Body of pancreas (tissue), 4 donors: Measurements from ENCODE around the gene SMAP1. TPM values are rescaled to one million over a fixed set of nuclear protein-coding genes. Genes with fewer than 3 reads are reported as not detected.

ENCODE experiments used
- ATAC-seq: fragments of 150-250 bp; one replicate; pipeline ENCODE4 v1.9.1; 2016
- DNase-seq, 4 donors: peaks; one replicate each; pipeline ENCODE4 v3.0.0-alpha.2; 2019
- H3K27ac ChIP-seq, 4 donors: fragments of 200-600 bp; sonication (generic); 1 replicate in 3 of 4; 2 replicates in 1 of 4; pipeline versions ENCODE4 v1.5.1 to v1.6.1; 2016 to 2019; ENCODE audit warnings: mild to moderate bottlenecking in 1 of 4, mixed read lengths in 1 of 4, moderate library complexity in 1 of 4
- H3K27me3 ChIP-seq, 2 donors: fragments of 200-600 bp; sonication (generic); one replicate each; pipeline ENCODE4 v1.6.0; 2016; ENCODE audit warnings: mild to moderate bottlenecking in 1 of 2
- H3K36me3 ChIP-seq, 2 donors: fragments of 200-600 bp; sonication (generic); replicated peaks in 1 of 2; 2 replicates each; pipeline ENCODE4 v1.5.1; 2016; ENCODE audit warnings: low read depth in 2 of 2; ENCODE audit not compliant: insufficient read depth in 1 of 2
- H3K4me1 ChIP-seq: fragments of 200-600 bp; sonication (generic); one replicate; pipeline ENCODE4 v1.6.0; 2016
- H3K4me3 ChIP-seq, 2 donors: fragments of 200-600 bp; sonication (generic); 1 replicate in 1 of 2; 2 replicates in 1 of 2; pipeline ENCODE4 v1.5.1; 2016 to 2019
- H3K9me3 ChIP-seq, 3 donors: fragments of 200-600 bp; sonication (generic); 1 replicate in 2 of 3; 2 replicates in 1 of 3; pipeline ENCODE4 v1.5.1; 2016
- POLR2A ChIP-seq, 3 donors: fragments of 450-650 bp; IDR thresholded peaks; one replicate each; pipeline ENCODE4 v1.6.1; 2016; ENCODE audit warnings: antibody characterized with exemption in 3 of 3, mild to moderate bottlenecking in 2 of 3
- WGBS, 2 donors: methylation state at CpG; one replicate each; pipeline ENCODE4 v1.1.5; 2017; 5-methylcytosine and 5-hydroxymethylcytosine counted together
- intact Hi-C: fragments of 100-400 bp; cut with DNase I; formaldehyde crosslinking; loops from one replicate; pipeline ENCODE4 v1.15.1; 2023
- total RNA-seq, 2 donors: library from RNA; depleted of rRNA; stranded (reverse); fragments of >200 nt; gene quantifications; one replicate each; pipeline ENCODE4 v1.1.0, GENCODE V29; 2016
- TF ChIP-seq, protein P1 (sequence below), 7 experiments: fragments of 450-650 bp in 4 of 7; fragments of 200-600 bp in 3 of 7; sonication (generic) in 3 of 7; IDR thresholded peaks; one replicate each; pipeline ENCODE4 v1.5.1; 2016 to 2019; ENCODE audit warnings: antibody characterized with exemption in 7 of 7

SMAP1 gene
- total RNA-seq, 2 donors from 2014 or later, result 22.1 to 34.3 TPM

DNA sequence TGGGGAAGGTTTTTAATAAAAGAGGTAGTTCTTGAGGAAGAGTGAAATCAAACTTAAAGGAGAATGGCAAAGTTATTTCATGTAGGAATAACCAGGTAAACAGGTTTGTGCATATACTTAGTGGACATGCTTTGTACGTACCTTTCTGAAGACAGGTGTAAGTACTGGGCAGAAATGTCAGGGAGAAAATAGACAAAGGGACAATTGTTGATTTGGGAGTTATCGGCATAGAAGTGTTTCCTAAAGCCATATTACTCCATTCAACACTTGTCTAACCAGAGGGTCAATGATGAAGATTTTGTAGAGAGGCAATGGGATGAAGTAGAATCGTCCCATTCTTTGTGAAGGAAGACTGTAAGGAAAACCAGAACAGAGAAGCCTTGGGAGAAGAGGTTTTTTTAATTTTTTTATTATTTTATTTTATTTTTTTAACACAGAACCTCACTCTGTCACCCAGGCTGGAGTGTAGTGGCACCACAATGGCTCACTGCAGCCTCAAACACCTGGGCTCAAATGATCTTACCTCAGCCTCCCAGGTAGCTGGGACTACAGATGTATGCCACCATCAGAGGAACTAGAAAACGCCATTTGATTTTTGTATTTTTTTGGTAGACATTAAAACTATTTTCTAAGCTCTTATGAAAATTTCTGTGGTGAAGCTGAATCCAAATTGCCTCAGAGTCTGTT is 18.0 kb downstream of the SMAP1 start:
- 42 to 46% methylated on average over 4 of the region's 4 CpGs for WGBS, 2 donors
- no peak for ATAC-seq
- H3K27ac ChIP-seq, result peak overlapping the region in 2 of 4 donors; percentile 18 to 44
- H3K36me3 ChIP-seq, result no peaks in the 10 kb centered on the region
- no peaks in the 10 kb centered on the region for H3K27me3 ChIP-seq
- TF ChIP-seq, protein P1, sequence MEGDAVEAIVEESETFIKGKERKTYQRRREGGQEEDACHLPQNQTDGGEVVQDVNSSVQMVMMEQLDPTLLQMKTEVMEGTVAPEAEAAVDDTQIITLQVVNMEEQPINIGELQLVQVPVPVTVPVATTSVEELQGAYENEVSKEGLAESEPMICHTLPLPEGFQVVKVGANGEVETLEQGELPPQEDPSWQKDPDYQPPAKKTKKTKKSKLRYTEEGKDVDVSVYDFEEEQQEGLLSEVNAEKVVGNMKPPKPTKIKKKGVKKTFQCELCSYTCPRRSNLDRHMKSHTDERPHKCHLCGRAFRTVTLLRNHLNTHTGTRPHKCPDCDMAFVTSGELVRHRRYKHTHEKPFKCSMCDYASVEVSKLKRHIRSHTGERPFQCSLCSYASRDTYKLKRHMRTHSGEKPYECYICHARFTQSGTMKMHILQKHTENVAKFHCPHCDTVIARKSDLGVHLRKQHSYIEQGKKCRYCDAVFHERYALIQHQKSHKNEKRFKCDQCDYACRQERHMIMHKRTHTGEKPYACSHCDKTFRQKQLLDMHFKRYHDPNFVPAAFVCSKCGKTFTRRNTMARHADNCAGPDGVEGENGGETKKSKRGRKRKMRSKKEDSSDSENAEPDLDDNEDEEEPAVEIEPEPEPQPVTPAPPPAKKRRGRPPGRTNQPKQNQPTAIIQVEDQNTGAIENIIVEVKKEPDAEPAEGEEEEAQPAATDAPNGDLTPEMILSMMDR (IDR thresholded peaks at IDR 0.05), result no peak
- TF ChIP-seq POLR2A (IDR thresholded peaks at IDR 0.05), result no peak
- intact Hi-C loops, result no loop called here
- H3K4me3 ChIP-seq, result no peak overlapping the region
- no peak for DNase-seq
- H3K9me3 ChIP-seq, result no peaks in the 10 kb centered on the region
- H3K4me1 ChIP-seq, result peaks cover 42% of the 10 kb centered on the region

DNA sequence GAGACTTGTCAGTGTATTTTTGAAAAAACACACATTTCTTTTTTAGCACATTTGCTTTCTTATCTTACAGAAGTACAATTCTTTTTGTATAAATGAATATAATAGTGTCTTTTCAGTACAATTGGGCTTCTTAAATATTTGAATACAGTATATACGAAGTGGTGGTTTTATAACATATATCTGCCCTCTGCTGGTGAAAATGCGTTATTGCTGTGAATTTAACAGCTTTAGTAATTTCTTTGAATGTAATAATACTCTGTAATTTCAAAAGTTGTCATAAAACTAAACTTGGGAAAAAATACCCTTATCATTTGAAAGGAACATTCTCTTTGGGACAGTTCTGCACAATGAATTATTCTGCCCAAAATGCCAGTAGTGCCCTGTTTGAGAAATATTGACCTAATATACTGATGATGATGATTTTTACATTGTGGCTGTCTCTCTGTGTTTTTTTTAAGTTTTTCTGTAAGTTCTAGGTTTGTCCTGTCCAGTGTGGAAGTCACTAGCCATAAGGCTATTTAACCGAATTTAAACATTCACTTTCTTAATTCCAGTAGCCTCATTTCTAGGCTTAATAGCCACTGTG is 19.0 kb downstream of the SMAP1 start:
- intact Hi-C loops, result no loop called here
- peak; percentile 66 for ATAC-seq

DNA sequence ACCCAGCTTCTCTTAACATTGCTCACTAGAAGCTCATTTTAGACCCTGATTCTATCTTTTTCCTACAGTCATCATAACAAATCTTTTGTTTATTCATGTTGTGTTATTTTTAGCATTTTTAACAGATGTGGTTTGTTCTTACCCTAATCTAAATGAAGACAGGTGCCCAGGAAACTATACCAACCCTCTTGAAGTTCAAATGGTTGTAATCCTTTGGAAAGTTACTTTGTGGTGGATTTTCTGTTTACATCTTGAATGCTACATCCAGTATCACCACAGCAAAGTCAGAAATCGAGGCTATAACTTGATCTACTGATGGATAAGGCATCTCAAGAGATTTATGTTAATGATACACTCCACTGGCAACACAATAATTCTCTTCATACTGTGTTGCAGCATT is 26.2 kb downstream of the SMAP1 start:
- no peak for ATAC-seq
- Histone ChIP-seq H3K4me1 (no peaks in the 10 kb centered on the region), H3K27ac (no peak overlapping the region), H3K27me3 (no peaks in the 10 kb centered on the region), H3K4me3 (no peak overlapping the region), H3K9me3 (no peaks in the 10 kb centered on the region), H3K36me3 (no peaks in the 10 kb centered on the region)
- intact Hi-C loops, result no loop called here
- DNase-seq, result no peak
- TF ChIP-seq, protein P1 (IDR thresholded peaks at IDR 0.05), result no peak
- TF ChIP-seq POLR2A (IDR thresholded peaks at IDR 0.05), result no peak
- WGBS, 2 donors, result 38 to 43% methylated on average over 1 of the region's 1 CpG

More for the DNA sequence above, 19.0 kb downstream of the SMAP1 start:
- TF ChIP-seq, protein P1 (IDR thresholded peaks at IDR 0.05), result peak; percentile 43 to 84 (median 68)
- TF ChIP-seq POLR2A (IDR thresholded peaks at IDR 0.05), result no peak
- Histone ChIP-seq H3K27me3 (no peaks in the 10 kb centered on the region), H3K4me1 (peaks cover 37% of the 10 kb centered on the region), H3K4me3 (no peak overlapping the region), H3K36me3 (no peaks in the 10 kb centered on the region), H3K27ac (no peak overlapping the region), H3K9me3 (no peaks in the 10 kb centered on the region)
- peak in 1 of 4 donors; percentile 37 for DNase-seq
- WGBS, 2 donors, result 9 to 13% methylated on average over 3 of the region's 3 CpGs

DNA sequence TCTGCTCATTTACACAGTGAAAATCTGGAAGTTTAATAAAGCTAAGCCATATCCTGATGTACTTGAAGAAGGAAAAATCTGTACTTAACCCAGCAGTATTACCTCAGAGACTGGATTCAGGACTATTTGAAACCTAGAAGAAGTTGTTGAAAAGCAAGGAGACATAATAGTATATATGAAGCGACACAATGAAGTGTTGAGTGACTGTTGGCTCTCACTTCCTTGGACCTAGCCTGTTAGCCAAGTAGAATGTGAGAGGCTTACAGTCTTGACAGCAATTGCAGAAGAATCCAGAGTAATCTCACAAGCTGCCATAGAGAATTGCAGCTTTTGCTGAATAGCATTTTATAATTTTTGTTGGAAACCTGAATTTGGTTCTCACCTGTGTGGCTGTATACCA is 26.7 kb downstream of the SMAP1 start:
- ATAC-seq, result no peak
- no peaks in the 10 kb centered on the region for H3K36me3 ChIP-seq
- no peaks in the 10 kb centered on the region for H3K27me3 ChIP-seq
- intact Hi-C loops, result no loop called here
- no peaks in the 10 kb centered on the region for H3K9me3 ChIP-seq
- H3K4me3 ChIP-seq, result no peak overlapping the region
- no peak overlapping the region for H3K27ac ChIP-seq
- TF ChIP-seq, protein P1 (IDR thresholded peaks at IDR 0.05), result no peak
- no peak for TF ChIP-seq POLR2A (IDR thresholded peaks at IDR 0.05)
- DNase-seq, result no peak
- no peaks in the 10 kb centered on the region for H3K4me1 ChIP-seq
- WGBS, 2 donors, result 94 to 100% methylated on average over 1 of the region's 1 CpG
